Inflammatory macrophage treated with lipopolysaccharide for 4 hours (primary cell): Measurements from ENCODE around the gene FEZ2.

Experiments used
- DNase-seq: peaks from one replicate; pipeline ENCODE4 v3.0.0-alpha.2; 2020

Gene FEZ2

GRCh38 chr2:36586672-36587071 lies 11.3 kb downstream of the FEZ2 start:
- DNase-seq = no peak

- DNase-seq = no peak
Measured at GRCh38 chr2:36584148-36584794, 13.7 kb downstream of the FEZ2 start.

- no peak for DNase-seq
Measured at GRCh38 chr2:36582951-36583350, 15.0 kb downstream of the FEZ2 start.

GRCh38 chr2:36582538-36582937 lies 15.4 kb downstream of the FEZ2 start:
- DNase-seq = no peak

- DNase-seq = no peak
Measured at GRCh38 chr2:36579297-36579664, 18.7 kb downstream of the FEZ2 start.

- no peak for DNase-seq
Measured at GRCh38 chr2:36578343-36579296, 19.3 kb downstream of the FEZ2 start.

- DNase-seq = no peak
Measured at GRCh38 chr2:36577884-36578283, 20.1 kb downstream of the FEZ2 start.

- DNase-seq = no peak
Measured at GRCh38 chr2:36574560-36574959, 23.4 kb downstream of the FEZ2 start.

- DNase-seq = no peak
Measured at GRCh38 chr2:36573165-36573564, 24.8 kb downstream of the FEZ2 start.

GRCh38 chr2:36572719-36573059 lies 25.3 kb downstream of the FEZ2 start:
- no peak for DNase-seq

GRCh38 chr2:36572054-36572718 lies 25.8 kb downstream of the FEZ2 start:
- DNase-seq = no peak

GRCh38 chr2:36570416-36570815 lies 27.6 kb downstream of the FEZ2 start:
- DNase-seq = no peak

- DNase-seq = no peak
Measured at GRCh38 chr2:36569267-36569856, 28.6 kb downstream of the FEZ2 start.

GRCh38 chr2:36568516-36569246 lies 29.3 kb downstream of the FEZ2 start:
- no peak for DNase-seq

- DNase-seq = no peak
Measured at GRCh38 chr2:36567711-36568408, 30.1 kb downstream of the FEZ2 start.

- no peak for DNase-seq
Measured at GRCh38 chr2:36566887-36567286, 31.1 kb downstream of the FEZ2 start.

GRCh38 chr2:36565712-36566111 lies 32.3 kb downstream of the FEZ2 start:
- DNase-seq = no peak

- no peak for DNase-seq
Measured at GRCh38 chr2:36564377-36564930, 33.5 kb downstream of the FEZ2 start.

- DNase-seq = peak; percentile 73
Measured at GRCh38 chr2:36562973-36563532, 34.9 kb downstream of the FEZ2 start.

- DNase-seq = no peak
Measured at GRCh38 chr2:36562240-36562639, 35.7 kb downstream of the FEZ2 start.

GRCh38 chr2:36561237-36561944 lies 36.6 kb downstream of the FEZ2 start:
- peak; percentile 82 for DNase-seq
